ENCODE results near the gene PCDHGA7. TPM values are rescaled to one million over a fixed set of nuclear protein-coding genes. Genes with fewer than 3 reads are reported as not detected.
A peak's percentile ranks its signal among the peaks of the same experiment; 100 is the strongest.
"Not testable (repeated sequence)": the region's sequence is repeated elsewhere in the genome, so short reads cannot be mapped to it uniquely, and the experiment has no call there.

PCDHGA7 gene
- total RNA-seq, 2 experiments from 2014 or later: not detected

DNA sequence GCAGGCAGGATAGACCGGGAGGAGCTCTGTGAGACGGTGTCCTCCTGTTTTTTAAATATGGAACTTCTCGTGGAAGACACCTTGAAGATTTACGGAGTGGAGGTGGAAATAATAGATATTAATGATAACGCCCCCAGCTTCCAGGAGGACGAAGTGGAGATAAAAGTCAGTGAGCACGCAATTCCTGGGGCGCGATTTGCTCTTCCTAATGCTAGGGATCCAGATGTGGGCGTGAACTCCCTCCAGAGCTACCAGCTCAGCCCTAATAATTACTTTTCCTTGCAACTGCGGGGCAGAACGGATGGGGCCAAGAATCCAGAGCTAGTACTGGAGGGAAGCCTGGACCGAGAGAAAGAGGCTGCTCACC, 38.9 kb downstream of the PCDHGA7 start:
- H3K27me3 Mint-ChIP-seq (ENCODE audit: low read depth): peaks cover 58% of the 10 kb centered on the region
- ATAC-seq: no peak
- H3K36me3 Mint-ChIP-seq (ENCODE audit: low read depth): peaks cover 29% of the 10 kb centered on the region
- POLR2A ChIA-PET: no interaction called here
- H3K27ac Mint-ChIP-seq: no peak overlapping the region
- H3K4me3 Mint-ChIP-seq: peak overlapping the region; percentile 69
- peaks cover 11% of the 10 kb centered on the region for H3K4me1 Mint-ChIP-seq (ENCODE audit: low read depth)
- CTCF ChIA-PET: interaction anchor here (0.7 to 3.2 kb wide), 25 partner anchors 9 to 1376 kb away, joined by 3 to 28 read pairs (median 5); partner anchors contain the start of genes PCDHB10, PCDHB14, PCDHB15 and PCDHGA10
- peaks cover 24% of the 10 kb centered on the region for H3K9me3 Mint-ChIP-seq (ENCODE audit: insufficient read depth)
- DNase-seq: no peak

DNA sequence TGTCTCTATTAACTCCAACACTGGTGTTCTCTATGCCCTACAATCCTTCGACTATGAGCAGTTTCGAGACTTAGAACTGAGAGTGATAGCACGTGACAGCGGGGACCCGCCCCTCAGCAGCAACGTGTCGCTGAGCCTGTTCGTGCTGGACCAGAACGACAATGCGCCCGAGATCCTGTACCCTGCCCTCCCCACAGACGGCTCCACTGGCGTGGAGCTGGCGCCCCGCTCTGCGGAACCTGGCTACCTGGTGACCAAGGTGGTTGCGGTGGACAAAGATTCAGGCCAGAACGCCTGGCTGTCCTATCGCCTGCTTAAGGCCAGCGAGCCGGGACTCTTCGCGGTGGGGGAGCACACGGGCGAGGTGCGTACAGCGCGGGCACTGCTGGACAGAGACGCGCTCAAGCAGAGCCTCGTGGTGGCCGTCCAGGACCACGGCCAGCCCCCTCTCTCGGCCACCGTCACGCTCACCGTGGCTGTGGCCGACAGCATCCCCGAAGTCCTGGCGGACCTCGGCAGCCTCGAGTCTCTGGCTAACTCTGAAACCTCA, 40.3 kb downstream of the PCDHGA7 start:
- Mint-ChIP-seq H3K4me3 (no peak overlapping the region), H3K9me3 (ENCODE audit: insufficient read depth) (peaks cover 23% of the 10 kb centered on the region), H3K4me1 (ENCODE audit: low read depth) (peaks cover 8% of the 10 kb centered on the region), H3K27me3 (ENCODE audit: low read depth) (peaks cover 60% of the 10 kb centered on the region), H3K36me3 (ENCODE audit: low read depth) (peaks cover 28% of the 10 kb centered on the region), H3K27ac (no peak overlapping the region)
- no peak for DNase-seq
- ChIA-PET POLR2A (no interaction called here), CTCF (interaction anchor here (1.3 to 3.2 kb wide), 4 partner anchors 7 to 141 kb away, joined by 3 to 26 read pairs (median 20); partner anchors contain the start of genes PCDHGA10 and PCDHGA12)
- no peak for ATAC-seq

DNA sequence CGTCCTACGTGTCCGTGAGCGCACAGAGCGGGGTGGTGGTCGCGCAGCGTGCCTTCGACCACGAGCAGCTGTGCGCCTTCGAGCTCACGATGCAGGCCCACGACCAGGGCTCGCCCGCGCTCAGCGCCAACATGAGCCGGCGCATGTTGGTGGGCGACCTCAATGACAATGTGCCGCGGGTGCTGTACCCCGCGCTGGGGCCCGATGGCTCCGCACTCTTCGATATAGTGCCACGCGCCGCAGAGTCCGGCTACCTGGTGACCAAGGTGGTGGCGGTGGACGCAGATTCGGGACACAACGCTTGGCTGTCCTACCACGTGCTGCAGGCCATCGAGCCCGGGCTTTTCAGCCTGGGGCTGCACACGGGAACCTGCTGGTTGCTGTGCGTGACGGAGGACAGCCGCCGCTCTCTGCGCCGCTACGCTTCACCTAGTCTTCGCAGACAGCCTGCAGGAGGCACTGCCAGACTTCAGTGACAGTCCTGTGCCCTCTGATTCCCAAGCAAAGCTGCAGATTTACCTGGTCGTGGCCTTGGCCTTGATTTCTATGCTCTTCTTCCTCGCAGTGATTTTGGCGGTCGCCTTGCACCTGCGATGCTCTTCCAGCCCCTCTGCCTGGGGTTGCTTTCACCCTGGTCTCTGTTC, 45.4 kb downstream of the PCDHGA7 start:
- H3K9me3 Mint-ChIP-seq (ENCODE audit: insufficient read depth): peaks cover 29% of the 10 kb centered on the region
- ChIA-PET CTCF (interaction anchor here (0.8 to 1.5 kb wide), 3 partner anchors 85 to 136 kb away, joined by 3 to 4 read pairs (median 3); no protein-coding TSS in a partner anchor), POLR2A (no interaction called here)
- no peak overlapping the region for H3K4me3 Mint-ChIP-seq
- peaks cover 51% of the 10 kb centered on the region for H3K27me3 Mint-ChIP-seq (ENCODE audit: low read depth)
- ATAC-seq: no peak
- no peak overlapping the region for H3K27ac Mint-ChIP-seq
- H3K36me3 Mint-ChIP-seq (ENCODE audit: low read depth): peaks cover 20% of the 10 kb centered on the region
- peaks cover 18% of the 10 kb centered on the region for H3K4me1 Mint-ChIP-seq (ENCODE audit: low read depth)
- DNase-seq: no peak

DNA sequence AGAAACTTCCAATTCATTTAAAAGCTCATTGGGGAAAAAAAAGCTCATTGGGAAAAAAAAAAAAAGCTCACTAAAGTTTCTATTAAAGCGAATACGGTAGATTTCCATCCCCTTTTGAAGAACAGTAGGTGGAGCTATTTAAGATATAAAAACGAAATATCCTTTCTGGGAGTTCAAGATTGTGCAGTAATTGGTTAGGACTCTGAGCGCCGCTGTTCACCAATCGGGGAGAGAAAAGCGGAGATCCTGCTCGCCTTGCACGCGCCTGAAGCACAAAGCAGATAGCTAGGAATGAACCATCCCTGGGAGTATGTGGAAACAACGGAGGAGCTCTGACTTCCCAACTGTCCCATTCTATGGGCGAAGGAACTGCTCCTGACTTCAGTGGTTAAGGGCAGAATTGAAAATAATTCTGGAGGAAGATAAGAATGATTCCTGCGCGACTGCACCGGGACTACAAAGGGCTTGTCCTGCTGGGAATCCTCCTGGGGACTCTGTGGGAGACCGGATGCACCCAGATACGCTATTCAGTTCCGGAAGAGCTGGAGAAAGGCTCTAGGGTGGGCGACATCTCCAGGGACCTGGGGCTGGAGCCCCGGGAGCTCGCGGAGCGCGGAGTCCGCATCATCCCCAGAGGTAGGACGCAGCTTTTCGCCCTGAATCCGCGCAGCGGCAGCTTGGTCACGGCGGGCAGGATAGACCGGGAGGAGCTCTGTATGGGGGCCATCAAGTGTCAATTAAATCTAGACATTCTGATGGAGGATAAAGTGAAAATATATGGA, 48.0 kb downstream of the PCDHGA7 start, which contains the start of gene PCDHGA12:
Gene PCDHGA12 (plus strand): TSS at position 176 of the 782 bp plus-strand sequence. CDS start 253 bp downstream, at position 429.
- no peak for ATAC-seq
- DNase-seq: peak; percentile 45
- H3K27ac Mint-ChIP-seq: peak within 1 kb of the TSS; percentile 62
- peaks cover 33% of the 10 kb centered on the region for H3K9me3 Mint-ChIP-seq (ENCODE audit: insufficient read depth)
- ChIA-PET POLR2A (interaction anchor here (0.7 kb wide), 1 partner anchor 83 kb away, joined by 4 read pairs; no protein-coding TSS in a partner anchor), CTCF (interaction anchor here (0.7 to 3.0 kb wide), 33 partner anchors 9 to 137 kb away, joined by 3 to 26 read pairs (median 5); partner anchors contain the start of genes PCDHGA10, PCDHGA11, PCDHGA3 and PCDHGA8)
- H3K4me3 Mint-ChIP-seq: peak within 1 kb of the TSS; percentile 63
- H3K27me3 Mint-ChIP-seq (ENCODE audit: low read depth): peaks cover 40% of the 10 kb centered on the region
- H3K4me1 Mint-ChIP-seq (ENCODE audit: low read depth): peaks cover 18% of the 10 kb centered on the region
- peaks cover 21% of the 10 kb centered on the region for H3K36me3 Mint-ChIP-seq (ENCODE audit: low read depth)

DNA sequence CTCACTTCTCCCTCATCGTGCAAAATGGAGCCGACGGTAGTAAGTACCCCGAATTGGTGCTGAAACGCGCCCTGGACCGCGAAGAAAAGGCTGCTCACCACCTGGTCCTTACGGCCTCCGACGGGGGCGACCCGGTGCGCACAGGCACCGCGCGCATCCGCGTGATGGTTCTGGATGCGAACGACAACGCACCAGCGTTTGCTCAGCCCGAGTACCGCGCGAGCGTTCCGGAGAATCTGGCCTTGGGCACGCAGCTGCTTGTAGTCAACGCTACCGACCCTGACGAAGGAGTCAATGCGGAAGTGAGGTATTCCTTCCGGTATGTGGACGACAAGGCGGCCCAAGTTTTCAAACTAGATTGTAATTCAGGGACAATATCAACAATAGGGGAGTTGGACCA, 48.7 kb downstream of the PCDHGA7 start:
- ChIA-PET CTCF (interaction anchor here (0.8 to 3.0 kb wide), 20 partner anchors 9 to 133 kb away, joined by 3 to 26 read pairs (median 8); partner anchors contain the start of genes PCDHGA11, PCDHGA8 and PCDHGB5), POLR2A (no interaction called here)
- Mint-ChIP-seq H3K27ac (no peak overlapping the region), H3K27me3 (ENCODE audit: low read depth) (peaks cover 40% of the 10 kb centered on the region), H3K9me3 (ENCODE audit: insufficient read depth) (peaks cover 33% of the 10 kb centered on the region), H3K36me3 (ENCODE audit: low read depth) (peaks cover 21% of the 10 kb centered on the region), H3K4me1 (ENCODE audit: low read depth) (peaks cover 18% of the 10 kb centered on the region), H3K4me3 (peak overlapping the region; percentile 63)
- DNase-seq (no peak), ATAC-seq (no peak)

DNA sequence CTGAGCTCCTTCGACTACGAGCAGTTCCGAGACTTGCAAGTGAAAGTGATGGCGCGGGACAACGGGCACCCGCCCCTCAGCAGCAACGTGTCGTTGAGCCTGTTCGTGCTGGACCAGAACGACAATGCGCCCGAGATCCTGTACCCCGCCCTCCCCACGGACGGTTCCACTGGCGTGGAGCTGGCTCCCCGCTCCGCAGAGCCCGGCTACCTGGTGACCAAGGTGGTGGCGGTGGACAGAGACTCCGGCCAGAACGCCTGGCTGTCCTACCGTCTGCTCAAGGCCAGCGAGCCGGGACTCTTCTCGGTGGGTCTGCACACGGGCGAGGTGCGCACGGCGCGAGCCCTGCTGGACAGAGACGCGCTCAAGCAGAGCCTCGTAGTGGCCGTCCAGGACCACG, 49.8 kb downstream of the PCDHGA7 start:
- H3K27ac Mint-ChIP-seq, CTCF ChIA-PET, ATAC-seq, POLR2A ChIA-PET, DNase-seq: not testable (repeated sequence)
- Mint-ChIP-seq H3K27me3 (ENCODE audit: low read depth) (peaks cover 33% of the 10 kb centered on the region), H3K4me1 (ENCODE audit: low read depth) (peaks cover 18% of the 10 kb centered on the region), H3K4me3 (peak overlapping the region; percentile 63), H3K36me3 (ENCODE audit: low read depth) (peaks cover 21% of the 10 kb centered on the region), H3K9me3 (ENCODE audit: insufficient read depth) (peaks cover 33% of the 10 kb centered on the region)

DNA sequence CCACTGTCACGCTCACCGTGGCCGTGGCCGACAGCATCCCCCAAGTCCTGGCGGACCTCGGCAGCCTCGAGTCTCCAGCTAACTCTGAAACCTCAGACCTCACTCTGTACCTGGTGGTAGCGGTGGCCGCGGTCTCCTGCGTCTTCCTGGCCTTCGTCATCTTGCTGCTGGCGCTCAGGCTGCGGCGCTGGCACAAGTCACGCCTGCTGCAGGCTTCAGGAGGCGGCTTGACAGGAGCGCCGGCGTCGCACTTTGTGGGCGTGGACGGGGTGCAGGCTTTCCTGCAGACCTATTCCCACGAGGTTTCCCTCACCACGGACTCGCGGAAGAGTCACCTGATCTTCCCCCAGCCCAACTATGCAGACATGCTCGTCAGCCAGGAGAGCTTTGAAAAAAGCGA, 50.2 kb downstream of the PCDHGA7 start:
- H3K4me3 Mint-ChIP-seq, CTCF ChIA-PET, DNase-seq, ATAC-seq, H3K27ac Mint-ChIP-seq, POLR2A ChIA-PET: not testable (repeated sequence)
- H3K4me1 Mint-ChIP-seq (ENCODE audit: low read depth): peaks cover 18% of the 10 kb centered on the region
- H3K36me3 Mint-ChIP-seq (ENCODE audit: low read depth): peaks cover 21% of the 10 kb centered on the region
- H3K27me3 Mint-ChIP-seq (ENCODE audit: low read depth): peaks cover 33% of the 10 kb centered on the region
- H3K9me3 Mint-ChIP-seq (ENCODE audit: insufficient read depth): peaks cover 33% of the 10 kb centered on the region

DNA sequence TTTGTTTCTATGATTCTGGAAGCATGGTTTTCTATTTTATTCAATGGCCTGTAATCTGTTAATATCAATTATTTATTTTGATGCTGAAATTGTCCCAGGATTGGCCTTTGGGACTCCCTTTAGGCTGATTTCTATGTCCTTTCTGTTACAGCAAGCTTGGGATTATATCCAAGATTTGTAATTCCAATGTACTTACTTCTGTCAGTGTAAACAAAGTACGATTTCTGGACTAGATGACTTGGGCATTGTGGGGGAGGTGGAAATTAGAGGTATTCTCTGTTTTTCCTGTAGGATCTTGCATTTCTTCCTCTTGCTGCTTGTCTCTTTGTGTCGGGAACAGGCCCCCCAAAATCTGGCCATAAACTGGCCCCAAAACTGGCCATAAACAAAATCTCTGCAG, 51.5 kb downstream of the PCDHGA7 start:
- ChIA-PET CTCF (no interaction called here), POLR2A (no interaction called here)
- Mint-ChIP-seq H3K4me3 (no peak overlapping the region), H3K4me1 (ENCODE audit: low read depth) (peaks cover 18% of the 10 kb centered on the region), H3K27ac (no peak overlapping the region), H3K27me3 (ENCODE audit: low read depth) (peaks cover 29% of the 10 kb centered on the region), H3K9me3 (ENCODE audit: insufficient read depth) (peaks cover 28% of the 10 kb centered on the region), H3K36me3 (ENCODE audit: low read depth) (peaks cover 18% of the 10 kb centered on the region)
- ATAC-seq: no peak
- DNase-seq: no peak

Other genes starting within 250 kb of the PCDHGA7 start
- gene PCDHB5, start 247.5 kb upstream of the PCDHGA7 start, total RNA-seq: not detected
- gene PCDHB6, start 232.7 kb upstream of the PCDHGA7 start, total RNA-seq: not detected
- gene PCDHB7, start 210.1 kb upstream of the PCDHGA7 start, total RNA-seq: not detected
- not detected for gene PCDHB8, start 205.0 kb upstream of the PCDHGA7 start, total RNA-seq
- gene PCDHB16, start 200.4 kb upstream of the PCDHGA7 start, total RNA-seq: not detected
- gene PCDHB9, start 195.6 kb upstream of the PCDHGA7 start, total RNA-seq: not detected
- gene PCDHB10, start 190.4 kb upstream of the PCDHGA7 start, total RNA-seq: not detected
- gene PCDHB11, start 183.1 kb upstream of the PCDHGA7 start, total RNA-seq: not detected
- gene PCDHB12, start 174.0 kb upstream of the PCDHGA7 start, total RNA-seq: not detected
- gene PCDHB13, start 168.8 kb upstream of the PCDHGA7 start, total RNA-seq: not detected
- gene PCDHB14, start 159.4 kb upstream of the PCDHGA7 start, total RNA-seq: not detected
- gene PCDHB15, start 137.3 kb upstream of the PCDHGA7 start, total RNA-seq: not detected
- gene SLC25A2, start 78.7 kb upstream of the PCDHGA7 start, total RNA-seq: under 1 TPM; 0.39 to 0.84 TPM
- 10 to 100 TPM; 65.5 to 67.0 TPM for gene TAF7, start 62.0 kb upstream of the PCDHGA7 start, total RNA-seq
- gene PCDHGA1, start 52.2 kb upstream of the PCDHGA7 start, total RNA-seq: not detected
- not detected for gene PCDHGA2, start 44.0 kb upstream of the PCDHGA7 start, total RNA-seq
- not detected for gene PCDHGA3, start 38.9 kb upstream of the PCDHGA7 start, total RNA-seq
- gene PCDHGB1, start 32.6 kb upstream of the PCDHGA7 start, total RNA-seq: not detected
- gene PCDHGA4, start 27.7 kb upstream of the PCDHGA7 start, total RNA-seq: under 1 TPM in 1 of 2 experiments, not detected in 1; 0.10 TPM
- gene PCDHGB2, start 22.7 kb upstream of the PCDHGA7 start, total RNA-seq: under 1 TPM; 0.13 TPM
- under 1 TPM; 0.05 to 0.11 TPM for gene PCDHGA5, start 18.6 kb upstream of the PCDHGA7 start, total RNA-seq
- gene PCDHGB3, start 12.5 kb upstream of the PCDHGA7 start, total RNA-seq: under 1 TPM; 0.16 to 0.26 TPM
- under 1 TPM; 0.08 to 0.11 TPM for gene PCDHGA6, start 8.9 kb upstream of the PCDHGA7 start, total RNA-seq
- gene PCDHGB4, start 5.0 kb downstream of the PCDHGA7 start, total RNA-seq: not detected
- gene PCDHGA8, start 9.9 kb downstream of the PCDHGA7 start, total RNA-seq: not detected
- under 1 TPM in 1 of 2 experiments, not detected in 1; 0.16 TPM for gene PCDHGB5, start 15.2 kb downstream of the PCDHGA7 start, total RNA-seq
- gene PCDHGA9, start 20.0 kb downstream of the PCDHGA7 start, total RNA-seq: under 1 TPM in 1 of 2 experiments, not detected in 1; 0.08 TPM
- gene PCDHGB6, start 25.3 kb downstream of the PCDHGA7 start, total RNA-seq: not detected
- gene PCDHGA10, start 30.2 kb downstream of the PCDHGA7 start, total RNA-seq: not detected
- not detected for gene PCDHGB7, start 34.9 kb downstream of the PCDHGA7 start, total RNA-seq
- gene PCDHGA11, start 38.3 kb downstream of the PCDHGA7 start, total RNA-seq: under 1 TPM in 1 of 2 experiments, not detected in 1; 0.05 TPM
- gene PCDHGA12, start 47.8 kb downstream of the PCDHGA7 start, total RNA-seq: not detected
- not detected for gene PCDHGC3, start 93.2 kb downstream of the PCDHGA7 start, total RNA-seq
- gene PCDHGC4, start 102.3 kb downstream of the PCDHGA7 start, total RNA-seq: not detected
- not detected for gene PCDHGC5, start 106.3 kb downstream of the PCDHGA7 start, total RNA-seq
- gene DIAPH1, start 236.3 kb downstream of the PCDHGA7 start, total RNA-seq: 100 to 1,000 TPM; 281 to 286 TPM